22Rv1 (cell line): ENCODE results near the gene FGF3.

Source experiments
- ZFX ChIP-seq: fragments of 450-650 bp; IDR thresholded peaks from 2 replicates; pipeline ENCODE4 v1.6.1; 2017; ENCODE audit warnings: antibody characterized with exemption, borderline replicate concordance
- TF ChIP-seq, protein P1 (sequence below): fragments of 450-650 bp; IDR thresholded peaks from 2 replicates; pipeline ENCODE4 v1.5.1; 2017; ENCODE audit warnings: mild to moderate bottlenecking

DNA sequence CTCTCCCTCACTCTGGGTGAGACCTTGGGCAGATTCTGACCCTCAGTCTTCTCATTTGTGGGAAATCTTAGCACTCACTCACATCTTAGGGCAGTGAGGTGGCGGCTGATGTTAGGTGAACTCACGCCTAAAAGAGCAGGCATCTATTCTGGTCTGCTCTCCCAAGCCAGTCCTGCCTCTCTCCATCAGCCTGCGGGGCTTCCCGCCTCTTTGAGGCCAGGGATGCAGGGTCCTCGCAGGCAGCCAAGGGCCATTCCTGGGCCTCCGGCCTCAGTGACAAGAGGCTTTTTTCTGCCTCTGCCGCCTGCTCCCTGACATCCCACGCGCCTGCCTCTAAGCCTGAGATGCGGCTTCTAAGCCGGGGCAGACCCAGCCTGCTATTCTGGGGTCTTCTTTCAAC is 30.3 kb downstream of the FGF3 start:
- TF ChIP-seq, protein P1, sequence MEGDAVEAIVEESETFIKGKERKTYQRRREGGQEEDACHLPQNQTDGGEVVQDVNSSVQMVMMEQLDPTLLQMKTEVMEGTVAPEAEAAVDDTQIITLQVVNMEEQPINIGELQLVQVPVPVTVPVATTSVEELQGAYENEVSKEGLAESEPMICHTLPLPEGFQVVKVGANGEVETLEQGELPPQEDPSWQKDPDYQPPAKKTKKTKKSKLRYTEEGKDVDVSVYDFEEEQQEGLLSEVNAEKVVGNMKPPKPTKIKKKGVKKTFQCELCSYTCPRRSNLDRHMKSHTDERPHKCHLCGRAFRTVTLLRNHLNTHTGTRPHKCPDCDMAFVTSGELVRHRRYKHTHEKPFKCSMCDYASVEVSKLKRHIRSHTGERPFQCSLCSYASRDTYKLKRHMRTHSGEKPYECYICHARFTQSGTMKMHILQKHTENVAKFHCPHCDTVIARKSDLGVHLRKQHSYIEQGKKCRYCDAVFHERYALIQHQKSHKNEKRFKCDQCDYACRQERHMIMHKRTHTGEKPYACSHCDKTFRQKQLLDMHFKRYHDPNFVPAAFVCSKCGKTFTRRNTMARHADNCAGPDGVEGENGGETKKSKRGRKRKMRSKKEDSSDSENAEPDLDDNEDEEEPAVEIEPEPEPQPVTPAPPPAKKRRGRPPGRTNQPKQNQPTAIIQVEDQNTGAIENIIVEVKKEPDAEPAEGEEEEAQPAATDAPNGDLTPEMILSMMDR = no peak
- TF ChIP-seq ZFX = no peak
